Tibial nerve (tissue), 4 donors: ENCODE measurements around the gene TENT4A.

Experiments
- EP300 ChIP-seq, 2 donors: sonication (generic); formaldehyde crosslinking; IDR thresholded peaks; one replicate each; pipeline ENCODE4 v1.6.1; 2017; ENCODE audit warnings: antibody characterized with exemption in 2 of 2, mild to moderate bottlenecking in 1 of 2
- TF ChIP-seq, protein P1 (sequence below), 5 experiments: fragments of 200-600 bp in 3 of 5; fragments of 450-650 bp in 2 of 5; sonication (generic) in 3 of 5; IDR thresholded peaks; one replicate each; pipeline ENCODE4 v1.5.1; 2016 to 2019; ENCODE audit warnings: antibody characterized with exemption in 5 of 5, mild to moderate bottlenecking in 3 of 5, moderate library complexity in 2 of 5

DNA sequence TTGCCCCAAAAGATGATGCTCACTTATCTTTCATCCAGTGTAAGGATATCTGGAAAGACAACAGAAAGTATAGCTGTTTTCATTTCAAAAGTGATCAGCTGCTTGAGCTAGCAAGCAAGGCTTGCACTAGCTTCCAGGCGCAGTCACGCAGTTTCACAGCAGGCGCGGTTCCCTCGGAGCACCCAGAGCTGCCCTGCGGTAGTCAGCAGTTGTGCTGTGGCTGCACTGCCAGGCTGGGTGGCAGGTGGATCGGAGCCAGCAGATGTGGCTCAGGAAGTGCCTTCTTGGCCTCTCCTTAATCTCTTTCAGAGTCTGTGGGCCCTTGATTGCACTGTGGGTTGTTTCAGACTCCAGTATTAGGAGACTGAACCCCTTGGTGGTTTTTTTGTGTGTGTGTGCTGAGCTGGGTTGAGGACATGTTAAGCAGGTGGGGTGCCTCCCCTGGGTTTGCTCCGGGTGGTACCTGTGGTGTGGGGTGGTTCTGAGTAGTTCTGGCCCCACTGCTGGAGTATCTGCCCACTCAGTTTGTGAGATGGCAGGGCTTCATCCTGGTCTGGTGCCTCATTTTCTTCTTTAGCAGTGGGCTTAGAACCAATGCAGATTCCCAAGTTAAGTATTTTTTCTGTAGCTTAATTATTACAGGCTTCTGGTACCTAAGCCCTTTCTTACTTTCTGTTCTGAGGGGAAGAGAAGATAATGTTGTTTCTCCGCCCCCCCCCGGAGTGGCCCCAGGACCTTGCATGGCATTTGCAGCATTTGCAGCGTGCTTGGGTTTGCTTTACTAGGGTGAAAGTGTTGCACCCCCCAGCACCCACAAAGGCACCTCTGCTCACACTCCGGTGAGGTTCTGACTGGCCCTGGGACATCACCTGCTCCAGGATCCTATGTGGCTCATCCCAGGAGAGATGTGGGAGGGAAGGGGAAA, 16.4 kb downstream of the TENT4A start:
- TF ChIP-seq, protein P1, sequence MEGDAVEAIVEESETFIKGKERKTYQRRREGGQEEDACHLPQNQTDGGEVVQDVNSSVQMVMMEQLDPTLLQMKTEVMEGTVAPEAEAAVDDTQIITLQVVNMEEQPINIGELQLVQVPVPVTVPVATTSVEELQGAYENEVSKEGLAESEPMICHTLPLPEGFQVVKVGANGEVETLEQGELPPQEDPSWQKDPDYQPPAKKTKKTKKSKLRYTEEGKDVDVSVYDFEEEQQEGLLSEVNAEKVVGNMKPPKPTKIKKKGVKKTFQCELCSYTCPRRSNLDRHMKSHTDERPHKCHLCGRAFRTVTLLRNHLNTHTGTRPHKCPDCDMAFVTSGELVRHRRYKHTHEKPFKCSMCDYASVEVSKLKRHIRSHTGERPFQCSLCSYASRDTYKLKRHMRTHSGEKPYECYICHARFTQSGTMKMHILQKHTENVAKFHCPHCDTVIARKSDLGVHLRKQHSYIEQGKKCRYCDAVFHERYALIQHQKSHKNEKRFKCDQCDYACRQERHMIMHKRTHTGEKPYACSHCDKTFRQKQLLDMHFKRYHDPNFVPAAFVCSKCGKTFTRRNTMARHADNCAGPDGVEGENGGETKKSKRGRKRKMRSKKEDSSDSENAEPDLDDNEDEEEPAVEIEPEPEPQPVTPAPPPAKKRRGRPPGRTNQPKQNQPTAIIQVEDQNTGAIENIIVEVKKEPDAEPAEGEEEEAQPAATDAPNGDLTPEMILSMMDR (IDR thresholded peaks at IDR 0.05) = no peak
- no peak for TF ChIP-seq EP300 (IDR thresholded peaks at IDR 0.05)
